K562 (cell line): Measurements from ENCODE around the gene GPNMB. TPM values are rescaled to one million over a fixed set of nuclear protein-coding genes. Genes with fewer than 3 reads are reported as not detected.

ENCODE experiments used
- CBX5 ChIP-seq: IDR thresholded peaks from 2 replicates; pipeline ENCODE4 v1.6.1; 2014; ENCODE audit warnings: low read depth, borderline replicate concordance
- CEBPG ChIP-seq, 3 experiments: fragments of 200-800 bp in 1 of 3; sonication (Bioruptor generic) in 1 of 3; sonication (generic) in 1 of 3; formaldehyde crosslinking in 1 of 3; IDR thresholded peaks in 2 of 3; conservative IDR thresholded peaks in 1 of 3; 2 replicates each; pipeline versions ENCODE4 v1.6.1 to v1.8.0; 2016 to 2022; ENCODE audit warnings: missing compliant biosample characterization in 2 of 3, missing genetic modification characterization in 2 of 3, mild to moderate bottlenecking in 1 of 3, missing genetic modification reagents in 1 of 3
- HIVEP1 ChIP-seq: fragments of 250-450 bp; sonication (Bioruptor Pico); IDR thresholded peaks from 2 replicates; pipeline ENCODE4 v1.4.0; 2020; ENCODE audit warnings: mild to moderate bottlenecking
- KLF16 ChIP-seq: IDR thresholded peaks from 2 replicates; pipeline ENCODE4 v1.6.1; 2016; ENCODE audit warnings: antibody characterized with exemption
- PML ChIP-seq: IDR thresholded peaks from 2 replicates; pipeline ENCODE4 v1.6.1; 2012; ENCODE audit warnings: low read length, inconsistent platforms
- POLR2AphosphoS5 ChIP-seq: IDR thresholded peaks from 2 replicates; pipeline ENCODE4 v1.6.1; 2011; ENCODE audit warnings: mild to moderate bottlenecking, low read depth, low read length, moderate library complexity; ENCODE audit not compliant: control insufficient read depth, insufficient read depth
- POLR3G ChIP-seq: IDR thresholded peaks from 2 replicates; pipeline ENCODE4 v1.6.1; 2011; ENCODE audit not compliant: insufficient read length, insufficient replicate concordance; ENCODE audit errors: extremely low read depth
- SIN3B ChIP-seq: fragments of 450-650 bp; IDR thresholded peaks from 2 replicates; pipeline ENCODE4 v1.6.1; 2017; ENCODE audit warnings: low read depth, mild to moderate bottlenecking, moderate library complexity
- SMAD3 ChIP-seq: fragments of 450-650 bp; formaldehyde crosslinking; conservative IDR thresholded peaks from 2 replicates; pipeline ENCODE4 v1.4.0; 2020; ENCODE audit warnings: mild to moderate bottlenecking
- SMARCA4 ChIP-seq: fragments of 450-650 bp; IDR thresholded peaks from 2 replicates; pipeline ENCODE4 v1.6.1; 2016
- ZNF507 ChIP-seq: conservative IDR thresholded peaks from 2 replicates; pipeline ENCODE4 v1.6.1; 2017; ENCODE audit warnings: missing genetic modification characterization, missing compliant biosample characterization
- ZNF707 ChIP-seq: fragments of 250-450 bp; sonication (Bioruptor Pico); conservative IDR thresholded peaks from 2 replicates; pipeline ENCODE4 v1.8.0; 2022; ENCODE audit warnings: inconsistent platforms, mild to moderate bottlenecking, moderate library complexity
- polyA plus RNA-seq, 8 experiments: library from polyadenylated mRNA; depleted of rRNA in 4 of 8; stranded (reverse) in 5 of 8; unstranded in 3 of 8; fragments of >200 nt; fragmentation: Nextera tagmentation in 2 of 8; fragmentation: Illumina TruSeq in 1 of 8; extraction: Ambion mirVana in 2 of 8; extraction: Trizol in 1 of 8; gene quantifications; 2 replicates each; pipeline versions ENCODE4 v1.2.1 to v1.2.3, GENCODE V29; 2011 to 2014; ENCODE audit warnings: inconsistent platforms in 1 of 8, missing spikeins in 1 of 8
- total RNA-seq, 7 experiments: library from RNA; depleted of rRNA in 6 of 7; stranded (reverse); fragments of >200 nt in 6 of 7; fragmentation: Illumina TruSeq in 2 of 7; extraction: Trizol in 2 of 7; gene quantifications; 2 replicates each; pipeline versions ENCODE4 v1.2.1 to v1.2.3, GENCODE V29; 2011 to 2021; ENCODE audit warnings: low replicate concordance in 1 of 7
- TF ChIP-seq, protein P1 (sequence below): fragments of 450-650 bp; IDR thresholded peaks from 2 replicates; pipeline ENCODE4 v1.6.1; 2014; ENCODE audit warnings: low read depth, mild to moderate bottlenecking, moderate library complexity, borderline replicate concordance
- TF ChIP-seq, protein P2 (sequence below), 2 experiments: fragments of 250-450 bp in 1 of 2; fragments of 450-650 bp in 1 of 2; sonication (Bioruptor Pico) in 1 of 2; IDR thresholded peaks; 2 replicates each; pipeline versions ENCODE4 v1.6.1 to v1.8.0; 2016 to 2021; ENCODE audit warnings: mild to moderate bottlenecking in 2 of 2, moderate library complexity in 2 of 2, missing compliant biosample characterization in 1 of 2, missing genetic modification characterization in 1 of 2
- TF ChIP-seq, protein P3 (sequence below), 2 experiments: fragments of 450-650 bp; IDR thresholded peaks; 2 replicates each; pipeline ENCODE4 v1.6.1; 2016; ENCODE audit warnings: mild to moderate bottlenecking in 2 of 2, borderline replicate concordance in 1 of 2, low read depth in 1 of 2, moderate library complexity in 1 of 2
- TF ChIP-seq, protein P4 (sequence below): sonication (generic); formaldehyde crosslinking; IDR thresholded peaks from 2 replicates; pipeline ENCODE4 v1.8.0; 2022; ENCODE audit warnings: missing genetic modification reagents, mild to moderate bottlenecking, moderate library complexity, borderline replicate concordance

GPNMB gene
- total and polyA plus RNA-seq, 9 of the 15 experiments (the other 6 are each of a cell fraction or from before 2014, with no cell fraction given) = 0.15 to 0.72 (median 0.33) TPM

DNA sequence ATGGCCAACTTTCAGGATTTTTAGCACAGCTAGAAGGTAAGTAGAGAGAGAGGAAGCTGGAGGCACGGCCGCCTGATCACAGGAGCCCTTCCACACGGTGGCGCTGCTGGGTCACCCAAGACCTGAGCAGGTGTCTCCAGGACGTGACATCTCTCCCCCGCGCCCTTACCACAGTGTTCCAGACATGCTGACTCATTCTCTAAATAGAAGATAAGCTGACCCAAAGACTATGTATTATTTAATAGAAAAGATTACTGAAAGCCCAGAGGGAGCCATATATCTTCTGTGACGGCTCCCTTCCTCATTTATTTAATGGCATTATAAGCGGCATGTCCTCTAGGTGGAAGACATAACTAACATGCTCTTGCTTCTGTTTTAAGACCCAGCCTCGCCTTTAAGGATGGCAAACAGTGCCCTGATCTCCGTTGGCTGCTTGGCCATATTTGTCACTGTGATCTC is 26.6 kb downstream of the GPNMB start (continued):
- TF ChIP-seq CEBPG (CRISPR knock-in tag; IDR thresholded peaks at IDR 0.05) (no peak), CEBPG (tag; conservative IDR thresholded peaks at IDR 0.05 in 1 of 2, IDR thresholded peaks at IDR 0.05 in 1 of 2) (no peak), ZNF507 (tag) (no peak), SMAD3 (0 out of 2 replicates have a peak, but pooled peaks have one; percentile 26), SIN3B (no peak), SMARCA4 (peak; percentile 92), KLF16 (peak; percentile 86), ZNF707 (CRISPR knock-in tag) (no peak), PML (0 out of 2 replicates have a peak, but pooled peaks have one; percentile 40), HIVEP1 (no peak), POLR2AphosphoS5 (peak; percentile 37; the same call in 1 of the 2 replicates), POLR3G (no peak), CBX5 (no peak)
- TF ChIP-seq, protein P1, sequence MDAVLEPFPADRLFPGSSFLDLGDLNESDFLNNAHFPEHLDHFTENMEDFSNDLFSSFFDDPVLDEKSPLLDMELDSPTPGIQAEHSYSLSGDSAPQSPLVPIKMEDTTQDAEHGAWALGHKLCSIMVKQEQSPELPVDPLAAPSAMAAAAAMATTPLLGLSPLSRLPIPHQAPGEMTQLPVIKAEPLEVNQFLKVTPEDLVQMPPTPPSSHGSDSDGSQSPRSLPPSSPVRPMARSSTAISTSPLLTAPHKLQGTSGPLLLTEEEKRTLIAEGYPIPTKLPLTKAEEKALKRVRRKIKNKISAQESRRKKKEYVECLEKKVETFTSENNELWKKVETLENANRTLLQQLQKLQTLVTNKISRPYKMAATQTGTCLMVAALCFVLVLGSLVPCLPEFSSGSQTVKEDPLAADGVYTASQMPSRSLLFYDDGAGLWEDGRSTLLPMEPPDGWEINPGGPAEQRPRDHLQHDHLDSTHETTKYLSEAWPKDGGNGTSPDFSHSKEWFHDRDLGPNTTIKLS = no peak
- TF ChIP-seq, protein P2, sequence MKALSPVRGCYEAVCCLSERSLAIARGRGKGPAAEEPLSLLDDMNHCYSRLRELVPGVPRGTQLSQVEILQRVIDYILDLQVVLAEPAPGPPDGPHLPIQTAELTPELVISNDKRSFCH (CRISPR knock-in tag; IDR thresholded peaks at IDR 0.05) = no peak
- TF ChIP-seq, protein P2 (tag; IDR thresholded peaks at IDR 0.05) = no peak
- TF ChIP-seq, protein P3, sequence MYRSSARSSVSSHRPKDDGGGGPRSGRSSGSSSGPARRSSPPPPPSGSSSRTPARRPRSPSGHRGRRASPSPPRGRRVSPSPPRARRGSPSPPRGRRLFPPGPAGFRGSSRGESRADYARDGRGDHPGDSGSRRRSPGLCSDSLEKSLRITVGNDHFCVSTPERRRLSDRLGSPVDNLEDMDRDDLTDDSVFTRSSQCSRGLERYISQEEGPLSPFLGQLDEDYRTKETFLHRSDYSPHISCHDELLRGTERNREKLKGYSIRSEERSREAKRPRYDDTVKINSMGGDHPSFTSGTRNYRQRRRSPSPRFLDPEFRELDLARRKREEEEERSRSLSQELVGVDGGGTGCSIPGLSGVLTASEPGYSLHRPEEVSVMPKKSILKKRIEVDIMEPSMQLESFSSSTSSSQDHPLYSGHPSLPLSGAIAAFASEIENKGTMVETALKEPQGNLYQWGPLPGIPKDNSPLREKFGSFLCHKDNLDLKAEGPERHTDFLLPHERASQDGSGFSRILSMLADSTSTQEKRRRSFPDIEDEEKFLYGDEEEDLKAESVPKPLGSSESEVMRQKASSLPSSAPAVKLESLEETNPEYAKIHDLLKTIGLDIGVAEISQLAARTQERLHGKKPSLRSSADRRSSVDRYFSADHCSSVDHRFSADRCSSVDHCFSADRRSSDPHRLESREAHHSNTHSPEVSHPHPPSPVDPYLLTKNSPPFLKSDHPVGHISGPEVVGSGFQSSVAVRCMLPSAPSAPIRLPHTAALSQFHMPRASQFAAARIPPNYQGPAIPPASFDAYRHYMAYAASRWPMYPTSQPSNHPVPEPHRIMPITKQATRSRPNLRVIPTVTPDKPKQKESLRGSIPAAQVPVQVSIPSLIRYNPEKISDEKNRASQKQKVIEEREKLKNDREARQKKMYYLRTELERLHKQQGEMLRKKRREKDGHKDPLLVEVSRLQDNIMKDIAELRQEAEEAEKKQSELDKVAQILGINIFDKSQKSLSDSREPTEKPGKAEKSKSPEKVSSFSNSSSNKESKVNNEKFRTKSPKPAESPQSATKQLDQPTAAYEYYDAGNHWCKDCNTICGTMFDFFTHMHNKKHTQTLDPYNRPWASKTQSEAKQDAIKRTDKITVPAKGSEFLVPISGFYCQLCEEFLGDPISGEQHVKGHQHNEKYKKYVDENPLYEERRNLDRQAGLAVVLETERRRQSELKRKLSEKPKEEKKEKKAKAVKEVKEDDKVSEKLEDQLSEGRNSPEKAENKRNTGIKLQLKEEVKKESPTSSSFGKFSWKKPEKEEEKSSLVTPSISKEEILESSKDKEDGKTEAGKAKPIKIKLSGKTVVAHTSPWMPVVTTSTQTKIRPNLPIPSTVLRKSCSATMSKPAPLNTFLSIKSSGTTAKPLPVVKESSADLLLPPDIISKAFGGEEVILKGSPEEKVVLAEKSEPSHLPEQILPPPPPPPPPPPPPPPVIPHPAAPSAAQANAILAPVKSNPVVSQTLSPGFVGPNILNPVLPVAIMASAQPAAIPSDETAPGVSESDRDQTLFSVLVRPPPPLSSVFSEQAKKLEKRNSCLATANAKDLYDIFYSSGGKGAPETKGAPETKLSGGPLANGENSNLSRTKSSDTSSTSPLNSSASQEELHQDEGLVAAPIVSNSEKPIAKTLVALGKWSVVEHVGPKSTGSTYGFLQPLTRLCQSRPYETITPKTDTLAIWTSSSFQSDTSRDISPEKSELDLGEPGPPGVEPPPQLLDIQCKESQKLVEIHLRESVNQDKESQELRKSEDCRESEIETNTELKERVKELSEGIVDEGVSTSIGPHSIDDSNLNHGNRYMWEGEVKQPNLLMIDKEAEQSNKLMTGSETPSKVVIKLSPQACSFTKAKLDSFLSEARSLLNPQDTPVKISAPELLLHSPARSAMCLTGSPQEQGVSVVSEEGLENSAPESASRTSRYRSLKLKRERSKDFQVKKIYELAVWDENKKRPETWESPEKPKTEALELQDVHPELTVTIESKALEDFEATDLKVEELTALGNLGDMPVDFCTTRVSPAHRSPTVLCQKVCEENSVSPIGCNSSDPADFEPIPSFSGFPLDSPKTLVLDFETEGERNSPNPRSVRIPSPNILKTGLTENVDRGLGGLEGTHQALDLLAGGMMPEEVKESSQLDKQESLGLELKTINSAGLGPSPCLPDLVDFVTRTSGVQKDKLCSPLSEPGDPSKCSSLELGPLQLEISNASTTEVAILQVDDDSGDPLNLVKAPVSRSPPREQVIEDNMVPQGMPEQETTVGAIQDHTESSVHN (IDR thresholded peaks at IDR 0.05; ENCODE audit: borderline replicate concordance in 1 of 2, low read depth in 1 of 2) = peak in 1 of 2 experiments; percentile 64; a peak in 2 of 4 replicates
- TF ChIP-seq, protein P4, sequence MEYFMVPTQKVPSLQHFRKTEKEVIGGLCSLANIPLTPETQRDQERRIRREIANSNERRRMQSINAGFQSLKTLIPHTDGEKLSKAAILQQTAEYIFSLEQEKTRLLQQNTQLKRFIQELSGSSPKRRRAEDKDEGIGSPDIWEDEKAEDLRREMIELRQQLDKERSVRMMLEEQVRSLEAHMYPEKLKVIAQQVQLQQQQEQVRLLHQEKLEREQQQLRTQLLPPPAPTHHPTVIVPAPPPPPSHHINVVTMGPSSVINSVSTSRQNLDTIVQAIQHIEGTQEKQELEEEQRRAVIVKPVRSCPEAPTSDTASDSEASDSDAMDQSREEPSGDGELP (CRISPR knock-in tag) = peak; percentile 86
